Thoracic aorta (tissue), 2 donors: ENCODE data around the gene CD6. TPM values are rescaled to one million over a fixed set of nuclear protein-coding genes. Genes with fewer than 3 reads are reported as not detected.

Experiments used
- ATAC-seq: fragments of 150-250 bp; one replicate; pipeline ENCODE4 v1.8.0; 2017; ENCODE audit warnings: low read depth; ENCODE audit not compliant: insufficient number of reproducible peaks, low FRiP score
- DNase-seq: peaks from one replicate; pipeline ENCODE4 v3.0.0-alpha.2; 2020; ENCODE audit warnings: low spot score
- H3K27ac ChIP-seq, 2 donors: fragments of 200-600 bp; sonication (generic); 1 replicate in 1 of 2; 2 replicates in 1 of 2; pipeline ENCODE4 v1.5.1; 2016; ENCODE audit warnings: mild to moderate bottlenecking in 2 of 2, moderate library complexity in 2 of 2
- H3K27me3 ChIP-seq: fragments of 200-600 bp; sonication (generic); replicated peaks from 2 replicates; pipeline ENCODE4 v1.6.0; 2016; ENCODE audit warnings: mild to moderate bottlenecking; ENCODE audit not compliant: insufficient read depth
- H3K36me3 ChIP-seq: fragments of 200-600 bp; sonication (generic); one replicate; pipeline ENCODE4 v1.5.1; 2016
- H3K4me1 ChIP-seq, 2 donors: fragments of 200-600 bp; sonication (generic); 1 replicate in 1 of 2; 2 replicates in 1 of 2; pipeline versions ENCODE4 v1.5.1 to v1.6.0; 2016; ENCODE audit warnings: low read depth in 2 of 2, mild to moderate bottlenecking in 1 of 2; ENCODE audit not compliant: control insufficient read depth in 1 of 2
- H3K4me3 ChIP-seq: fragments of 200-600 bp; sonication (generic); 2 replicates; pipeline ENCODE4 v1.5.1; 2016; ENCODE audit warnings: mild to moderate bottlenecking
- H3K9me3 ChIP-seq: fragments of 200-600 bp; sonication (generic); 2 replicates; pipeline ENCODE4 v1.5.1; 2016
- CTCF ChIP-seq: fragments of 200-600 bp; sonication (generic); IDR thresholded peaks from one replicate; pipeline ENCODE4 v1.5.1; 2019; ENCODE audit warnings: antibody characterized with exemption
- total RNA-seq, 2 donors: library from RNA; depleted of rRNA; stranded (reverse); fragments of >200 nt; gene quantifications; one replicate each; pipeline versions ENCODE4 v1.1.0 to v1.2.3, GENCODE V29; 2016

CD6 gene
- total RNA-seq, 2 donors from 2014 or later, result 2.2 to 3.3 TPM

- no peak for DNase-seq
- no peak overlapping the region for H3K27ac ChIP-seq
- H3K4me1 ChIP-seq, result peaks cover 0 to 2% of the 10 kb centered on the region in 2 donors
- ATAC-seq, result no peak
- no peak overlapping the region for H3K4me3 ChIP-seq
- H3K36me3 ChIP-seq, result no peaks in the 10 kb centered on the region
- TF ChIP-seq CTCF, result no peak
- H3K9me3 ChIP-seq, result no peaks in the 10 kb centered on the region
- H3K27me3 ChIP-seq, result no peaks in the 10 kb centered on the region
Measured at GRCh38 chr11:61055776-61056175, 84.3 kb downstream of the CD6 start.

- Histone ChIP-seq H3K36me3 (no peaks in the 10 kb centered on the region), H3K4me3 (no peak overlapping the region), H3K27ac (no peak overlapping the region), H3K27me3 (no peaks in the 10 kb centered on the region), H3K4me1 (peaks cover 0 to 7% of the 10 kb centered on the region in 2 donors), H3K9me3 (no peaks in the 10 kb centered on the region)
- DNase-seq (no peak), ATAC-seq (no peak)
- TF ChIP-seq CTCF, result no peak
Measured at GRCh38 chr11:61056571-61056970, 85.1 kb downstream of the CD6 start.

GRCh38 chr11:61056981-61057380, 85.5 kb downstream of the CD6 start:
- DNase-seq (no peak), ATAC-seq (no peak)
- Histone ChIP-seq H3K4me3 (no peak overlapping the region), H3K27ac (no peak overlapping the region), H3K27me3 (no peaks in the 10 kb centered on the region), H3K4me1 (peaks cover 0 to 7% of the 10 kb centered on the region in 2 donors), H3K36me3 (no peaks in the 10 kb centered on the region), H3K9me3 (no peaks in the 10 kb centered on the region)
- no peak for TF ChIP-seq CTCF

- DNase-seq, result no peak
- Histone ChIP-seq H3K27me3 (no peaks in the 10 kb centered on the region), H3K36me3 (no peaks in the 10 kb centered on the region), H3K9me3 (no peaks in the 10 kb centered on the region), H3K4me3 (no peak overlapping the region), H3K27ac (no peak overlapping the region), H3K4me1 (peaks cover 0 to 7% of the 10 kb centered on the region in 2 donors)
- no peak for TF ChIP-seq CTCF
- no peak for ATAC-seq
Measured at GRCh38 chr11:61057615-61058014, 86.1 kb downstream of the CD6 start.

- peaks cover 0 to 7% of the 10 kb centered on the region in 2 donors for H3K4me1 ChIP-seq
- no peaks in the 10 kb centered on the region for H3K9me3 ChIP-seq
- no peaks in the 10 kb centered on the region for H3K36me3 ChIP-seq
- DNase-seq (no peak), ATAC-seq (no peak)
- no peaks in the 10 kb centered on the region for H3K27me3 ChIP-seq
- H3K27ac ChIP-seq, result no peak overlapping the region
- no peak overlapping the region for H3K4me3 ChIP-seq
- no peak for TF ChIP-seq CTCF
Measured at GRCh38 chr11:61058583-61059259, 87.2 kb downstream of the CD6 start.
